ENCODE data around the gene ZNF467. TPM values are rescaled to one million over a fixed set of nuclear protein-coding genes. Genes with fewer than 3 reads are reported as not detected.

ZNF467 gene
- total RNA-seq, 2 donors from 2014 or later: 9.9 to 13.2 TPM

DNA sequence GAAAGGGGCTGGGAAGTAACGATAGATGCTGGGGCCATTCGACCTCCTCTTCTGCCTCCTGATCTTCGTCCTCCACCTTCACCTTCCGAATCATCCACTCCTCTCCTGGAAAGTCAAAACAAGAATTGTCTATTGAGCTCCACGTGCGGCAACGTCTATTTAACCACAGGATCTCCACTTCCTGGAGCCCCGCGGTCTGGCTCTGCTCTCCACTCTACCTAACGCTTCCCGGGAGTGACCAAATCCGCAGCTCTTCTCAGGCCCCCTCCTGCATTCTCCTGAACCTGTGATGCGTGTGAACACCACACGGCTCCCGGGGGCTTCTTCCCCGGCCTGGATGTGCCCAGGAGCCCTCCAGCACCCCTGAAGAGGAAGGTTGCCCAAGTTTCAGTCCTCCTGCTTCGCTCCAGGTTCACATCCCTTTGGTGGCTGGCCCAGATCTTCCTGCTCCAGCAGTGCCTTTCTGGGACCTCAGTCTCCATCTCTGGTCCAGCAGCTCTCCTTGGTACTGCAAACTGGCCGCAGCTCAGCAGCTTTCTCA, 7.2 kb downstream of the ZNF467 start:
- ATAC-seq (no peak), DNase-seq (no peak)
- H3K36me3 ChIP-seq (replicated peaks in 1 of 2; ENCODE audit: insufficient read depth in 1 of 2, low read depth in 2 of 2): peaks cover 0 to 5% of the 10 kb centered on the region in 2 donors
- H3K27ac ChIP-seq: no peak overlapping the region
- TF ChIP-seq POLR2A (IDR thresholded peaks at IDR 0.05): no peak
- TF ChIP-seq, protein P1, sequence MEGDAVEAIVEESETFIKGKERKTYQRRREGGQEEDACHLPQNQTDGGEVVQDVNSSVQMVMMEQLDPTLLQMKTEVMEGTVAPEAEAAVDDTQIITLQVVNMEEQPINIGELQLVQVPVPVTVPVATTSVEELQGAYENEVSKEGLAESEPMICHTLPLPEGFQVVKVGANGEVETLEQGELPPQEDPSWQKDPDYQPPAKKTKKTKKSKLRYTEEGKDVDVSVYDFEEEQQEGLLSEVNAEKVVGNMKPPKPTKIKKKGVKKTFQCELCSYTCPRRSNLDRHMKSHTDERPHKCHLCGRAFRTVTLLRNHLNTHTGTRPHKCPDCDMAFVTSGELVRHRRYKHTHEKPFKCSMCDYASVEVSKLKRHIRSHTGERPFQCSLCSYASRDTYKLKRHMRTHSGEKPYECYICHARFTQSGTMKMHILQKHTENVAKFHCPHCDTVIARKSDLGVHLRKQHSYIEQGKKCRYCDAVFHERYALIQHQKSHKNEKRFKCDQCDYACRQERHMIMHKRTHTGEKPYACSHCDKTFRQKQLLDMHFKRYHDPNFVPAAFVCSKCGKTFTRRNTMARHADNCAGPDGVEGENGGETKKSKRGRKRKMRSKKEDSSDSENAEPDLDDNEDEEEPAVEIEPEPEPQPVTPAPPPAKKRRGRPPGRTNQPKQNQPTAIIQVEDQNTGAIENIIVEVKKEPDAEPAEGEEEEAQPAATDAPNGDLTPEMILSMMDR (IDR thresholded peaks at IDR 0.05): no peak
- H3K9me3 ChIP-seq: no peaks in the 10 kb centered on the region
- H3K27me3 ChIP-seq: no peaks in the 10 kb centered on the region
- intact Hi-C loops (cut with DNase I): no loop called here
- peaks cover 8% of the 10 kb centered on the region for H3K4me1 ChIP-seq
- H3K4me3 ChIP-seq: no peak overlapping the region
- 90 to 96% methylated on average over 18 of the region's 18 CpGs for WGBS, 2 donors

DNA sequence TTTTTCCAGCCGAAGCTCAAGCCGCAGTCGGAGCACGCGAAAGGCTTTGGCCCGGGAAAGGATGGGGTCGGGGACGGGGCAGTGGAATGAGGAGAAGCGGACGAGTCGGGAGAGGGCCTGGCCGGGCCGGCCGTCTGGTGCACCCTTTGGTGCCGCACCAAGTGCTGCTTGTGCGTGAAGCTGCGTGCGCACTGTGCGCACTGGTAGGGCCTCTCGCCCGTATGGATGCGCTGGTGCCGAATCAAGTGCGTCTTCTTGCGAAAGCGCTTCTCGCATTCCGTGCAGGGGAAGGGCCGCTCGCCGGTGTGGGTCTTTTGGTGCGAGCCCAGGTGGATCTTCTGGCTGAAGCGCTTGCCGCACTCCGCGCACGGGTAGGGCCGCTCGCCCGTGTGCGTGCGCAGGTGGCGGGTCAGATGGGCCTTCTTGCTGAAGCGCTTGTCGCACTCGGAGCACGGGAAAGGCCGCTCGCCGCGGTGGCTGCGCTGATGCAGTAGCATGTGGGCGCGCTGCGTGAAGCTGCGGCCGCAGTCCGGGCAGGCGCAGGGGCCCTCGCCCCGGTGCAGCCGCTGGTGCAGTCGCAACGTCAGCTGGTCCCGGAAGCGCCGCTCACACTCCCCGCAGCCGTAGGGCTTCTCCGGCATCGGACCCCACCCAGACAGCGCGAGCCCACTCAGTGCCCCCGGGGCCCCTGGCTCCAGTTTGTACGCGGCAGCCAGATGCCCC, 7.8 kb downstream of the ZNF467 start:
- 89 to 94% methylated on average over 47 to 66 of the region's 76 CpGs for WGBS, 2 donors
- no peak for DNase-seq
- H3K27me3 ChIP-seq: no peaks in the 10 kb centered on the region
- peaks cover 1% of the 10 kb centered on the region for H3K4me1 ChIP-seq
- H3K27ac ChIP-seq: no peak overlapping the region
- no peak for ATAC-seq
- peaks cover 0 to 5% of the 10 kb centered on the region in 2 donors for H3K36me3 ChIP-seq (replicated peaks in 1 of 2; ENCODE audit: insufficient read depth in 1 of 2, low read depth in 2 of 2)
- no peak for TF ChIP-seq POLR2A (IDR thresholded peaks at IDR 0.05)
- TF ChIP-seq, protein P1 (IDR thresholded peaks at IDR 0.05): no peak
- no peak overlapping the region for H3K4me3 ChIP-seq
- intact Hi-C loops (cut with DNase I): no loop called here
- no peaks in the 10 kb centered on the region for H3K9me3 ChIP-seq

DNA sequence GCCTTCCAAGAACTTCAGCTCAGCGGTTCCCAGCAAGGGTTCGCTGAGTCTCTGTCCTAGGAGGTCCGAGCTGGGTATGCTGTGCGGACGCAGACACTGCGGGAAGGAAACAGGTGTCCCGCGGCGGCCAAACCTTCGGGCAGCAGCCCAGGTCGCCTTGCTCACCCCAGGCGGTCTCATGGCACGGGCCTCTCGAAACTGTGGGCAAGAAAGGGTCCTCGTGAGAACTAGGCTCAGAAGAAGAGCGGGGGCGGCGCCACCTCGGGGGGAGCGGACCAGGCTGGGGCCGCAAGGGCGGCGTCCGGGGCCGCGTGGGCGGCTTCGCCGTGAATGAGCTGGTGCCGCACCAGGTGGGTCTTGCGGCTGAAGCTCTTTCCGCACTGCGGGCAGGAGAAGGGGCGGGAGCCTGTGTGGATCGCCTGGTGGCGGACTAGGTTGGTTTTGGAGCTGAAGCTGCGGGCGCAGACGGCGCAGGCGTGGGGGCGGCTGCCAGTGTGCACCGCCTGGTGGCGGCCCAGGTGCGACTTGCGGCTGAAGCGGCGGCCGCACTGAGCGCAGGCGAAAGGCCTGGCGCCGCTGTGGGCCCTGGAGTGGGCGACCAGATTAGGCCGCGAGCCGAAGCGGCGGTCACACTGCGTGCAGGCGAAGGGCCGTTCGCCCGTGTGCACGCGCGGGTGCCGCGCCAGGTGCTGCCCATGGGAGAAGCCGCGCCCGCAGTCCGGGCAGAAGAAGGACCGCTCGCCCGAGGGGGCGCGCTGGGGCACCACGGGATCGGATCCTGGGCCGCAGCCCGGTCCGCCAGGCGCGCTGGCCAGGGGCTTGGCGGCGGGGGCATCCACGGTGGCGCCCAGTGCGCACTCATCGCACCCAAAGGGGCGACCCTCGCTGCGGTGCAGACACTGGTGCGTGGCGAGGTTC, 8.6 kb downstream of the ZNF467 start:
- TF ChIP-seq, protein P1 (IDR thresholded peaks at IDR 0.05): peak in 1 of 7 experiments; percentile 39
- TF ChIP-seq POLR2A (IDR thresholded peaks at IDR 0.05): no peak
- no peak overlapping the region for H3K4me3 ChIP-seq
- ATAC-seq (no peak), DNase-seq (peak in 1 of 4 donors; percentile 46)
- H3K9me3 ChIP-seq: no peaks in the 10 kb centered on the region
- 77 to 89% methylated on average over 67 to 92 of the region's 96 CpGs for WGBS, 2 donors
- H3K36me3 ChIP-seq (replicated peaks in 1 of 2; ENCODE audit: insufficient read depth in 1 of 2, low read depth in 2 of 2): peaks cover 0 to 5% of the 10 kb centered on the region in 2 donors
- intact Hi-C loops (cut with DNase I): no loop called here
- no peaks in the 10 kb centered on the region for H3K4me1 ChIP-seq
- no peaks in the 10 kb centered on the region for H3K27me3 ChIP-seq
- no peak overlapping the region for H3K27ac ChIP-seq

DNA sequence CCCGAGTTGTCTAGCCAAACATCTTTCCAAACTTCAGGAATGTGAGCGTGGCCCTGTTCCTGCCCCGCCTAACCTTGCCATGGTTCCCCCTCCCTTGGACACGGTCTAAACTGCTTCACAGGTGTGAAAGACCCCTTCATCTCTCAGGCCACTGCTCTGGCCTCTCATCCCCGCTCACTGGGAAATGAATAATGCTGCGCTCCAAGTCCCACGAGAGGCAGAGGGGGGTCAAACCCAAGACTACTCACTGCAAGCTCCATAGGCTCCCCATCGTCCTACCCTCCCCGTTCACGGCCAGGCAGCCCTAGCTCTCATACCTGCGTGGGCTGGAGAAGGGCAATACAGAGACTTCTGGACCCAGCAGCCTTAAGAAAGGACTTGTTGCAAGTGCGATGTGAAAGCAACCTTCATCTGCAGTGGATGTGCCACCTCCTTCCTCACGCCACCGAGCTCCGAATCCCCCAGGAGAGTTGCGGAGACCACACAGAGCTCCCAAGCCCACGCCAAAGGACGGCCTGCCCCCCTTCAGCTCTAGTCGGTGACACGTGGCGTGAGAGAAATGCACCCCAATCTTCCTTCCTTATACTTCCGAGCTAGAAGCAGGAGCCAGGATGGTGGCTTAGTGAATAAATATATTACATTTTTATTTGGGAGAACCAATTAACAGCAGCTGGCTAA, 9.7 kb downstream of the ZNF467 start:
- H3K4me3 ChIP-seq: no peak overlapping the region
- no peak overlapping the region for H3K27ac ChIP-seq
- no peaks in the 10 kb centered on the region for H3K27me3 ChIP-seq
- H3K4me1 ChIP-seq: no peaks in the 10 kb centered on the region
- DNase-seq: no peak
- ATAC-seq: no peak
- H3K9me3 ChIP-seq: no peaks in the 10 kb centered on the region
- 83 to 91% methylated on average over 21 to 22 of the region's 22 CpGs for WGBS, 2 donors
- peaks cover 0 to 5% of the 10 kb centered on the region in 2 donors for H3K36me3 ChIP-seq (replicated peaks in 1 of 2; ENCODE audit: insufficient read depth in 1 of 2, low read depth in 2 of 2)
- intact Hi-C loops (cut with DNase I): no loop called here
- TF ChIP-seq, protein P1 (IDR thresholded peaks at IDR 0.05): no peak
- TF ChIP-seq POLR2A (IDR thresholded peaks at IDR 0.05): no peak

All from body of pancreas (tissue), 4 donors.